Uterus (tissue), 2 donors: ENCODE results near the gene RIC1.

ENCODE experiments used
- POLR2A ChIP-seq, 2 donors: fragments of 450-650 bp; IDR thresholded peaks; one replicate each; pipeline ENCODE4 v1.6.1; 2016; ENCODE audit warnings: antibody characterized with exemption in 2 of 2, mild to moderate bottlenecking in 1 of 2, moderate library complexity in 1 of 2
- TF ChIP-seq, protein P1 (sequence below), 4 experiments: fragments of 200-600 bp in 2 of 4; fragments of 450-650 bp in 2 of 4; sonication (generic) in 2 of 4; IDR thresholded peaks; one replicate each; pipeline ENCODE4 v1.5.1; 2016 to 2019; ENCODE audit warnings: antibody characterized with exemption in 4 of 4, mild to moderate bottlenecking in 2 of 4, moderate library complexity in 1 of 4

- TF ChIP-seq, protein P1, sequence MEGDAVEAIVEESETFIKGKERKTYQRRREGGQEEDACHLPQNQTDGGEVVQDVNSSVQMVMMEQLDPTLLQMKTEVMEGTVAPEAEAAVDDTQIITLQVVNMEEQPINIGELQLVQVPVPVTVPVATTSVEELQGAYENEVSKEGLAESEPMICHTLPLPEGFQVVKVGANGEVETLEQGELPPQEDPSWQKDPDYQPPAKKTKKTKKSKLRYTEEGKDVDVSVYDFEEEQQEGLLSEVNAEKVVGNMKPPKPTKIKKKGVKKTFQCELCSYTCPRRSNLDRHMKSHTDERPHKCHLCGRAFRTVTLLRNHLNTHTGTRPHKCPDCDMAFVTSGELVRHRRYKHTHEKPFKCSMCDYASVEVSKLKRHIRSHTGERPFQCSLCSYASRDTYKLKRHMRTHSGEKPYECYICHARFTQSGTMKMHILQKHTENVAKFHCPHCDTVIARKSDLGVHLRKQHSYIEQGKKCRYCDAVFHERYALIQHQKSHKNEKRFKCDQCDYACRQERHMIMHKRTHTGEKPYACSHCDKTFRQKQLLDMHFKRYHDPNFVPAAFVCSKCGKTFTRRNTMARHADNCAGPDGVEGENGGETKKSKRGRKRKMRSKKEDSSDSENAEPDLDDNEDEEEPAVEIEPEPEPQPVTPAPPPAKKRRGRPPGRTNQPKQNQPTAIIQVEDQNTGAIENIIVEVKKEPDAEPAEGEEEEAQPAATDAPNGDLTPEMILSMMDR (IDR thresholded peaks at IDR 0.05) = no peak
- TF ChIP-seq POLR2A (IDR thresholded peaks at IDR 0.05) = no peak
These were observed 6.5 kb downstream of the RIC1 start for GRCh38 chr9:5635390-5635789.
